K562 (cell line): ENCODE measurements around the gene ZNF22. TPM values are rescaled to one million over a fixed set of nuclear protein-coding genes. Genes with fewer than 3 reads are reported as not detected.

ENCODE experiments used
- CXXC5 ChIP-seq: fragments of 250-450 bp; sonication (Bioruptor Pico); IDR thresholded peaks from 2 replicates; pipeline ENCODE4 v1.8.0; 2022; ENCODE audit warnings: inconsistent platforms, mild to moderate bottlenecking, moderate library complexity
- EP300 ChIP-seq: IDR thresholded peaks from 2 replicates; pipeline ENCODE4 v1.6.1; 2012; ENCODE audit warnings: low read length, improper control_type of control experiment
- FOXM1 ChIP-seq, 2 experiments: fragments of 450-650 bp in 1 of 2; sonication (generic) in 1 of 2; formaldehyde crosslinking in 1 of 2; IDR thresholded peaks; 2 replicates each; pipeline versions ENCODE4 v1.6.1 to v1.9.0; 2017 to 2022; ENCODE audit warnings: low read depth in 2 of 2, mild to moderate bottlenecking in 2 of 2, missing genetic modification reagents in 1 of 2, moderate library complexity in 1 of 2
- NCOA6 ChIP-seq: fragments of 450-650 bp; IDR thresholded peaks from 2 replicates; pipeline ENCODE4 v1.6.1; 2017; ENCODE audit warnings: mild to moderate bottlenecking
- NEUROD1 ChIP-seq: fragments of 150-350 bp; IDR thresholded peaks from 2 replicates; pipeline ENCODE4 v1.6.1; 2014; ENCODE audit warnings: borderline replicate concordance, low read length, low read depth; ENCODE audit not compliant: partially characterized antibody
- TBP ChIP-seq: optimal IDR thresholded peaks from 2 replicates; pipeline ENCODE3; 2011; ENCODE audit warnings: low read depth, low read length, improper control_type of control experiment
- ZNF24 ChIP-seq: fragments of 450-650 bp; IDR thresholded peaks from 2 replicates; pipeline ENCODE4 v1.6.1; 2016
- polyA plus RNA-seq, 8 experiments: library from polyadenylated mRNA; depleted of rRNA in 4 of 8; stranded (reverse) in 5 of 8; unstranded in 3 of 8; fragments of >200 nt; fragmentation: Nextera tagmentation in 2 of 8; fragmentation: Illumina TruSeq in 1 of 8; extraction: Ambion mirVana in 2 of 8; extraction: Trizol in 1 of 8; gene quantifications; 2 replicates each; pipeline versions ENCODE4 v1.2.1 to v1.2.3, GENCODE V29; 2011 to 2014; ENCODE audit warnings: inconsistent platforms in 1 of 8, missing spikeins in 1 of 8
- total RNA-seq, 7 experiments: library from RNA; depleted of rRNA in 6 of 7; stranded (reverse); fragments of >200 nt in 6 of 7; fragmentation: Illumina TruSeq in 2 of 7; extraction: Trizol in 2 of 7; gene quantifications; 2 replicates each; pipeline versions ENCODE4 v1.2.1 to v1.2.3, GENCODE V29; 2011 to 2021; ENCODE audit warnings: low replicate concordance in 1 of 7
- TF ChIP-seq, protein P1 (sequence below): fragments of 450-650 bp; IDR thresholded peaks from 2 replicates; pipeline ENCODE4 v1.7.0; 2016; ENCODE audit warnings: borderline replicate concordance
- TF ChIP-seq, protein P2 (sequence below): fragments of 450-650 bp; IDR thresholded peaks from 2 replicates; pipeline ENCODE4 v1.6.1; 2018; ENCODE audit not compliant: partially characterized antibody
- TF ChIP-seq, protein P3 (sequence below): fragments of 150-350 bp; conservative IDR thresholded peaks from 2 replicates; pipeline ENCODE4 v1.6.1; 2014; ENCODE audit warnings: low read length
- TF ChIP-seq, protein P4 (sequence below), 2 experiments: fragments of 450-650 bp; IDR thresholded peaks; 2 replicates each; pipeline ENCODE4 v1.6.1; 2018; ENCODE audit warnings: mild to moderate bottlenecking in 2 of 2, low read depth in 1 of 2; ENCODE audit not compliant: partially characterized antibody in 2 of 2
- TF ChIP-seq, protein P5 (sequence below): fragments of 450-650 bp; formaldehyde crosslinking; IDR thresholded peaks from 2 replicates; pipeline ENCODE4 v1.4.0; 2020; ENCODE audit warnings: mild to moderate bottlenecking, moderate library complexity

ZNF22 gene
- total and polyA plus RNA-seq, 9 of the 15 experiments (the other 6 are each of a cell fraction or from before 2014, with no cell fraction given): 36.2 to 98.7 (median 51.2) TPM

DNA sequence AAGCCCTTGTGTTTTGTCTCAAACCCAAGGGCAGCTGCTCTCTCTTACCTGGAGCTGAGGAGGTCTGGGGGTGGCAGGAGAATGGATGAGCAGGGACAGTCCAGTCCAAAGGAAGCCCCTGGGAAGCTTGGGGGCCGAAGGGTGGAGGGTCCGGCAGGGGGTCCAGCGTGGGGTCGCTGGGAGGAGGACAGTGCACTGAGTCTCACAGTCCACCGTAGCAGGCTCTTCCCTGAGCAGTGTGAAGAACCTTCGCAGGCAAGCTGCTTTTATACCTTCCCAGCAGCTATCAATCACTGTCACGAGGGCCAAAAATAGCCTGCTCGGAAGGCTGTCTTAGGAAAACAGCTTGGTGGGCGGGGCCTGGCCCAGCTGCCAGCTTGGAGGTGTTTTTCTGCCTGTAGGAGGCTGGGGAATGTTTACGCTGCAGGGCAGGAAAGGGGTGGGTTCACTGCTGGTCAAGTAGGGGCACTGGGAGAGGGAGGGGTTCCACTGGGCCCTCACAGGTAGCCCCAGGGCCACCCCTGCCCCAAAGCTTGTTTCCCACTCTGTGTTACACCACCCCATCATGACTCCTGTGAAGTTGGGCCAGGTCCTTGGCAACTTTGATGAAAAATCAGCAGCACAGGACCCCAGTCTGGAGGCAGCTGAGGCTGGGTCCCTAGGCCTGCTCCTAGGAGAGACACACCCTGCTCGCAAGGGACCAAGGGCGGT lies 22.0 kb upstream of the ZNF22 start, which contains the start of gene DEPP1 (continued):
- TF ChIP-seq, protein P1, sequence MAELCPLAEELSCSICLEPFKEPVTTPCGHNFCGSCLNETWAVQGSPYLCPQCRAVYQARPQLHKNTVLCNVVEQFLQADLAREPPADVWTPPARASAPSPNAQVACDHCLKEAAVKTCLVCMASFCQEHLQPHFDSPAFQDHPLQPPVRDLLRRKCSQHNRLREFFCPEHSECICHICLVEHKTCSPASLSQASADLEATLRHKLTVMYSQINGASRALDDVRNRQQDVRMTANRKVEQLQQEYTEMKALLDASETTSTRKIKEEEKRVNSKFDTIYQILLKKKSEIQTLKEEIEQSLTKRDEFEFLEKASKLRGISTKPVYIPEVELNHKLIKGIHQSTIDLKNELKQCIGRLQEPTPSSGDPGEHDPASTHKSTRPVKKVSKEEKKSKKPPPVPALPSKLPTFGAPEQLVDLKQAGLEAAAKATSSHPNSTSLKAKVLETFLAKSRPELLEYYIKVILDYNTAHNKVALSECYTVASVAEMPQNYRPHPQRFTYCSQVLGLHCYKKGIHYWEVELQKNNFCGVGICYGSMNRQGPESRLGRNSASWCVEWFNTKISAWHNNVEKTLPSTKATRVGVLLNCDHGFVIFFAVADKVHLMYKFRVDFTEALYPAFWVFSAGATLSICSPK: no peak
- TF ChIP-seq ZNF24 (no peak), CXXC5 (peak; percentile 19; the same call in 1 of the 2 replicates), FOXM1 (IDR thresholded peaks at IDR 0.05; ENCODE audit: low read depth) (no peak), FOXM1 (CRISPR knock-in tag; IDR thresholded peaks at IDR 0.05; ENCODE audit: low read depth) (no peak), TBP (peak; percentile 96), EP300 (peak; percentile 63), NEUROD1 (peak; percentile 64), NCOA6 (no peak)
- TF ChIP-seq, protein P2, sequence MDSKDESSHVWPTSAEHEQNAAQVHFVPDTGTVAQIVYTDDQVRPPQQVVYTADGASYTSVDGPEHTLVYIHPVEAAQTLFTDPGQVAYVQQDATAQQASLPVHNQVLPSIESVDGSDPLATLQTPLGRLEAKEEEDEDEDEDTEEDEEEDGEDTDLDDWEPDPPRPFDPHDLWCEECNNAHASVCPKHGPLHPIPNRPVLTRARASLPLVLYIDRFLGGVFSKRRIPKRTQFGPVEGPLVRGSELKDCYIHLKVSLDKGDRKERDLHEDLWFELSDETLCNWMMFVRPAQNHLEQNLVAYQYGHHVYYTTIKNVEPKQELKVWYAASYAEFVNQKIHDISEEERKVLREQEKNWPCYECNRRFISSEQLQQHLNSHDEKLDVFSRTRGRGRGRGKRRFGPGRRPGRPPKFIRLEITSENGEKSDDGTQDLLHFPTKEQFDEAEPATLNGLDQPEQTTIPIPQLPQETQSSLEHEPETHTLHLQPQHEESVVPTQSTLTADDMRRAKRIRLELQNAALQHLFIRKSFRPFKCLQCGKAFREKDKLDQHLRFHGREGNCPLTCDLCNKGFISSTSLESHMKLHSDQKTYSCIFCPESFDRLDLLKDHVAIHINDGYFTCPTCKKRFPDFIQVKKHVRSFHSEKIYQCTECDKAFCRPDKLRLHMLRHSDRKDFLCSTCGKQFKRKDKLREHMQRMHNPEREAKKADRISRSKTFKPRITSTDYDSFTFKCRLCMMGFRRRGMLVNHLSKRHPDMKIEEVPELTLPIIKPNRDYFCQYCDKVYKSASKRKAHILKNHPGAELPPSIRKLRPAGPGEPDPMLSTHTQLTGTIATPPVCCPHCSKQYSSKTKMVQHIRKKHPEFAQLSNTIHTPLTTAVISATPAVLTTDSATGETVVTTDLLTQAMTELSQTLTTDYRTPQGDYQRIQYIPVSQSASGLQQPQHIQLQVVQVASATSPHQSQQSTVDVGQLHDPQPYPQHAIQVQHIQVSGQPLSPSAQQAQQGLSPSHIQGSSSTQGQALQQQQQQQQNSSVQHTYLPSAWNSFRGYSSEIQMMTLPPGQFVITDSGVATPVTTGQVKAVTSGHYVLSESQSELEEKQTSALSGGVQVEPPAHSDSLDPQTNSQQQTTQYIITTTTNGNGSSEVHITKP: peak; percentile 68
- TF ChIP-seq, protein P3, sequence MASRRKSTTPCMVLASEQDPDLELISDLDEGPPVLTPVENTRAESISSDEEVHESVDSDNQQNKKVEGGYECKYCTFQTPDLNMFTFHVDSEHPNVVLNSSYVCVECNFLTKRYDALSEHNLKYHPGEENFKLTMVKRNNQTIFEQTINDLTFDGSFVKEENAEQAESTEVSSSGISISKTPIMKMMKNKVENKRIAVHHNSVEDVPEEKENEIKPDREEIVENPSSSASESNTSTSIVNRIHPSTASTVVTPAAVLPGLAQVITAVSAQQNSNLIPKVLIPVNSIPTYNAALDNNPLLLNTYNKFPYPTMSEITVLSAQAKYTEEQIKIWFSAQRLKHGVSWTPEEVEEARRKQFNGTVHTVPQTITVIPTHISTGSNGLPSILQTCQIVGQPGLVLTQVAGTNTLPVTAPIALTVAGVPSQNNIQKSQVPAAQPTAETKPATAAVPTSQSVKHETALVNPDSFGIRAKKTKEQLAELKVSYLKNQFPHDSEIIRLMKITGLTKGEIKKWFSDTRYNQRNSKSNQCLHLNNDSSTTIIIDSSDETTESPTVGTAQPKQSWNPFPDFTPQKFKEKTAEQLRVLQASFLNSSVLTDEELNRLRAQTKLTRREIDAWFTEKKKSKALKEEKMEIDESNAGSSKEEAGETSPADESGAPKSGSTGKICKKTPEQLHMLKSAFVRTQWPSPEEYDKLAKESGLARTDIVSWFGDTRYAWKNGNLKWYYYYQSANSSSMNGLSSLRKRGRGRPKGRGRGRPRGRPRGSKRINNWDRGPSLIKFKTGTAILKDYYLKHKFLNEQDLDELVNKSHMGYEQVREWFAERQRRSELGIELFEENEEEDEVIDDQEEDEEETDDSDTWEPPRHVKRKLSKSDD: no peak
- TF ChIP-seq, protein P4, sequence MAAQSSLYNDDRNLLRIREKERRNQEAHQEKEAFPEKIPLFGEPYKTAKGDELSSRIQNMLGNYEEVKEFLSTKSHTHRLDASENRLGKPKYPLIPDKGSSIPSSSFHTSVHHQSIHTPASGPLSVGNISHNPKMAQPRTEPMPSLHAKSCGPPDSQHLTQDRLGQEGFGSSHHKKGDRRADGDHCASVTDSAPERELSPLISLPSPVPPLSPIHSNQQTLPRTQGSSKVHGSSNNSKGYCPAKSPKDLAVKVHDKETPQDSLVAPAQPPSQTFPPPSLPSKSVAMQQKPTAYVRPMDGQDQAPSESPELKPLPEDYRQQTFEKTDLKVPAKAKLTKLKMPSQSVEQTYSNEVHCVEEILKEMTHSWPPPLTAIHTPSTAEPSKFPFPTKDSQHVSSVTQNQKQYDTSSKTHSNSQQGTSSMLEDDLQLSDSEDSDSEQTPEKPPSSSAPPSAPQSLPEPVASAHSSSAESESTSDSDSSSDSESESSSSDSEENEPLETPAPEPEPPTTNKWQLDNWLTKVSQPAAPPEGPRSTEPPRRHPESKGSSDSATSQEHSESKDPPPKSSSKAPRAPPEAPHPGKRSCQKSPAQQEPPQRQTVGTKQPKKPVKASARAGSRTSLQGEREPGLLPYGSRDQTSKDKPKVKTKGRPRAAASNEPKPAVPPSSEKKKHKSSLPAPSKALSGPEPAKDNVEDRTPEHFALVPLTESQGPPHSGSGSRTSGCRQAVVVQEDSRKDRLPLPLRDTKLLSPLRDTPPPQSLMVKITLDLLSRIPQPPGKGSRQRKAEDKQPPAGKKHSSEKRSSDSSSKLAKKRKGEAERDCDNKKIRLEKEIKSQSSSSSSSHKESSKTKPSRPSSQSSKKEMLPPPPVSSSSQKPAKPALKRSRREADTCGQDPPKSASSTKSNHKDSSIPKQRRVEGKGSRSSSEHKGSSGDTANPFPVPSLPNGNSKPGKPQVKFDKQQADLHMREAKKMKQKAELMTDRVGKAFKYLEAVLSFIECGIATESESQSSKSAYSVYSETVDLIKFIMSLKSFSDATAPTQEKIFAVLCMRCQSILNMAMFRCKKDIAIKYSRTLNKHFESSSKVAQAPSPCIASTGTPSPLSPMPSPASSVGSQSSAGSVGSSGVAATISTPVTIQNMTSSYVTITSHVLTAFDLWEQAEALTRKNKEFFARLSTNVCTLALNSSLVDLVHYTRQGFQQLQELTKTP (IDR thresholded peaks at IDR 0.05; ENCODE audit: low read depth in 1 of 2, partially characterized antibody in 2 of 2): peak in 1 of 2 experiments; percentile 46
- TF ChIP-seq, protein P5, sequence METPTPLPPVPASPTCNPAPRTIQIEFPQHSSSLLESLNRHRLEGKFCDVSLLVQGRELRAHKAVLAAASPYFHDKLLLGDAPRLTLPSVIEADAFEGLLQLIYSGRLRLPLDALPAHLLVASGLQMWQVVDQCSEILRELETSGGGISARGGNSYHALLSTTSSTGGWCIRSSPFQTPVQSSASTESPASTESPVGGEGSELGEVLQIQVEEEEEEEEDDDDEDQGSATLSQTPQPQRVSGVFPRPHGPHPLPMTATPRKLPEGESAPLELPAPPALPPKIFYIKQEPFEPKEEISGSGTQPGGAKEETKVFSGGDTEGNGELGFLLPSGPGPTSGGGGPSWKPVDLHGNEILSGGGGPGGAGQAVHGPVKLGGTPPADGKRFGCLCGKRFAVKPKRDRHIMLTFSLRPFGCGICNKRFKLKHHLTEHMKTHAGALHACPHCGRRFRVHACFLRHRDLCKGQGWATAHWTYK (CRISPR knock-in tag): 0 out of 2 replicates have a peak, but pooled peaks have one; percentile 8
